DND-41 (cell line): ENCODE data around the gene CA14.

Experiments
- CTCF ChIP-seq: IDR thresholded peaks from 2 replicates; pipeline ENCODE4 v1.5.1; 2012; ENCODE audit warnings: borderline replicate concordance, low read length, moderate library complexity, mild to moderate bottlenecking; ENCODE audit not compliant: poor library complexity, severe bottlenecking; ENCODE audit errors: extremely low read depth
- EZH2 ChIP-seq: IDR thresholded peaks from 3 replicates; pipeline ENCODE4 v1.6.1; 2012; ENCODE audit warnings: borderline replicate concordance, low read depth, mild to moderate bottlenecking, moderate library complexity, low read length, inconsistent platforms; ENCODE audit not compliant: severe bottlenecking

DNA sequence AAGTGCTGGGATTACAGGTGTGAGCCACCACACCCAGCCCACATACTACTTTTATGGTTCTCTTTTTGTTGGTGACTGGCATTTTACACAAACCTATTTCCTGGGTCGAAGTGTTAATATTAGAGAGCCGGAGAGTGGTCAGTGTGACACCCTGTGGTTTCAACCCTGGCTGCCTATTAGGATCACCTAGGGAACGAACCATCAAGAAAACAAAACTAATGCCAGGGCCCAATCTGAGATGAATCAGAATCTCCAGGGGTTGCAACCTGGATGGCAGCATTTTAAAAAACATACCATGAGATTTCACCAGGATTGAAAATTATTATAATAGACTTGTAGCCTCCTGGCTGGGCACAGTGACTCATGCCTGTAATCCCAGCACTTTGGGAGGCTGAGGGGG, 42.1 kb downstream of the CA14 start:
- TF ChIP-seq CTCF (no peak), EZH2 (no peak)
